OCI-LY7 (cell line): ENCODE results near the gene SEMA4D. TPM values are rescaled to one million over a fixed set of nuclear protein-coding genes. Genes with fewer than 3 reads are reported as not detected.

ENCODE experiments used
- BruUV-seq: library from RNA; stranded (reverse); fragments of 400-500 nt; replicated peaks from 2 replicates; lab custom pipeline; 2021; lab: Mats Ljungman, UMichigan
- CTCF ChIA-PET: fragments of 300-600 bp; sonication (Branson Sonifier 250); formaldehyde crosslinking; loops from one replicate; lab custom pipeline; 2022; ENCODE audit warnings: antibody characterized with exemption; ENCODE audit not compliant: unreplicated experiment; lab: Charles Lee
- POLR2A ChIA-PET: fragments of 300-600 bp; sonication (Branson Sonifier 250); formaldehyde crosslinking; loops from one replicate; lab custom pipeline; 2022; ENCODE audit warnings: antibody characterized with exemption; lab: Charles Lee
- DNase-seq: peaks from one replicate; pipeline ENCODE4 v3.0.0-alpha.2; 2015; ENCODE audit warnings: low spot score
- H2AFZ ChIP-seq: fragments of 200-600 bp; sonication (generic), shearing (Covaris generic); 2 replicates; pipeline ENCODE4 v1.6.1; 2014; ENCODE audit warnings: mild to moderate bottlenecking, antibody characterized with exemption, low read length, moderate library complexity
- H3K27ac ChIP-seq: fragments of 200-600 bp; sonication (generic); 2 replicates; pipeline ENCODE4 v1.5.1; 2014; ENCODE audit warnings: mixed run types, low read depth, mild to moderate bottlenecking, moderate library complexity, low read length, inconsistent platforms; ENCODE audit not compliant: poor library complexity, severe bottlenecking
- H3K36me3 ChIP-seq: fragments of 200-600 bp; sonication (generic); 2 replicates; pipeline ENCODE4 v1.6.1; 2014; ENCODE audit warnings: mild to moderate bottlenecking, antibody characterized with exemption, low read length, moderate library complexity, mixed read lengths; ENCODE audit not compliant: insufficient read depth
- H3K4me1 ChIP-seq: fragments of 200-600 bp; sonication (generic); 2 replicates; pipeline ENCODE4 v1.5.1; 2014; ENCODE audit warnings: mild to moderate bottlenecking, low read length; ENCODE audit not compliant: insufficient read depth, poor library complexity, severe bottlenecking
- H3K4me2 ChIP-seq: fragments of 200-600 bp; sonication (generic); 2 replicates; pipeline ENCODE4 v1.6.1; 2014; ENCODE audit warnings: mild to moderate bottlenecking, low read length
- H3K4me3 ChIP-seq: fragments of 200-600 bp; sonication (generic); 2 replicates; pipeline ENCODE4 v1.5.1; 2014; ENCODE audit warnings: mild to moderate bottlenecking, low read depth, low read length; ENCODE audit not compliant: poor library complexity, severe bottlenecking
- H3K79me2 ChIP-seq: fragments of 200-600 bp; sonication (generic); 2 replicates; pipeline ENCODE4 v1.6.1; 2016; ENCODE audit warnings: low read depth, mild to moderate bottlenecking, low read length, moderate library complexity, mixed read lengths; ENCODE audit not compliant: insufficient read depth
- H3K9me2 ChIP-seq: fragments of 200-600 bp; sonication (generic); 2 replicates; pipeline ENCODE4 v1.6.1; 2016; ENCODE audit warnings: mild to moderate bottlenecking, low read length, mixed read lengths; ENCODE audit not compliant: insufficient read depth
- H3K9me3 ChIP-seq: fragments of 200-600 bp; sonication (generic); 2 replicates; pipeline ENCODE4 v1.6.1; 2014; ENCODE audit warnings: mild to moderate bottlenecking, mixed run types, low read length, mixed read lengths
- H4K20me1 ChIP-seq: fragments of 200-600 bp; sonication (generic); 2 replicates; pipeline ENCODE4 v1.6.1; 2014; ENCODE audit warnings: mild to moderate bottlenecking, antibody characterized with exemption, low read length, moderate library complexity, mixed read lengths; ENCODE audit not compliant: insufficient read depth
- CTCF ChIP-seq: fragments of 200-600 bp; sonication (generic); conservative IDR thresholded peaks from 2 replicates; pipeline ENCODE4 v1.5.1; 2014; ENCODE audit warnings: mild to moderate bottlenecking, antibody characterized with exemption, low read length, moderate library complexity, mixed read lengths
- EZH2phosphoT487 ChIP-seq: fragments of 200-600 bp; sonication (generic); IDR thresholded peaks from 2 replicates; pipeline ENCODE4 v1.6.1; 2018; ENCODE audit warnings: low read depth, borderline replicate concordance, mild to moderate bottlenecking, mixed run types, antibody characterized with exemption, low read length, moderate library complexity, mixed read lengths
- intact Hi-C: fragments of 100-400 bp; cut with micrococcal nuclease; formaldehyde crosslinking; loops from one replicate; pipeline ENCODE4 v1.10.0; 2022; ENCODE audit not compliant: unreplicated experiment
- total RNA-seq, 2 experiments: library from RNA; depleted of rRNA in 1 of 2; stranded (reverse); fragments of >200 nt in 1 of 2; shearing (Covaris generic) in 1 of 2; gene quantifications; 2 replicates each; pipeline ENCODE4 v1.2.3, GENCODE V29; 2014 to 2022

SEMA4D gene
- total RNA-seq, 2 experiments from 2014 or later = 28.5 to 60.5 TPM

GRCh38 chr9:89408628-89409101 is 89.2 kb downstream of the SEMA4D start:
- H3K4me1 ChIP-seq = peaks cover 42% of the 10 kb centered on the region
- H4K20me1 ChIP-seq = no peaks in the 10 kb centered on the region
- H3K4me2 ChIP-seq = no peak overlapping the region
- no peak overlapping the region for H3K4me3 ChIP-seq
- ChIA-PET POLR2A (interaction anchor here (1.2 to 1.4 kb wide), 4 partner anchors 9 to 147 kb away, joined by 3 to 8 read pairs (median 4); no protein-coding TSS in a partner anchor), CTCF (interaction anchor here (0.8 to 1.1 kb wide), 4 partner anchors 10 to 33 kb away, joined by 3 to 5 read pairs (median 4); no protein-coding TSS in a partner anchor)
- H3K9me3 ChIP-seq = 0 out of 2 replicates have a peak, but pooled peaks cover 6% of the 10 kb centered on the region
- no TSS peak for BruUV-seq
- intact Hi-C loops = no loop called here
- no peaks in the 10 kb centered on the region for H3K9me2 ChIP-seq
- H3K36me3 ChIP-seq = no peaks in the 10 kb centered on the region; the same call in 1 of the 2 replicates
- no peak overlapping the region for H3K27ac ChIP-seq
- TF ChIP-seq CTCF = no peak
- TF ChIP-seq EZH2phosphoT487 = no peak
- no peak overlapping the region for H2AFZ ChIP-seq
- DNase-seq = no peak
- H3K79me2 ChIP-seq = no peaks in the 10 kb centered on the region

- DNase-seq = no peak
- H3K36me3 ChIP-seq = no peaks in the 10 kb centered on the region; the same call in 1 of the 2 replicates
- no peaks in the 10 kb centered on the region for H4K20me1 ChIP-seq
- ChIA-PET CTCF (no interaction called here), POLR2A (no interaction called here)
- no peak overlapping the region for H3K4me2 ChIP-seq
- H3K9me2 ChIP-seq = no peaks in the 10 kb centered on the region
- no peaks in the 10 kb centered on the region for H3K79me2 ChIP-seq
- peaks cover 42% of the 10 kb centered on the region for H3K4me1 ChIP-seq
- 0 out of 2 replicates have a peak, but pooled peaks cover 6% of the 10 kb centered on the region for H3K9me3 ChIP-seq
- no peak overlapping the region for H3K27ac ChIP-seq
- BruUV-seq = no TSS peak
- TF ChIP-seq EZH2phosphoT487 = no peak
- no peak overlapping the region for H2AFZ ChIP-seq
- intact Hi-C loops = no loop called here
- no peak overlapping the region for H3K4me3 ChIP-seq
These were observed 90.8 kb downstream of the SEMA4D start for GRCh38 chr9:89407070-89407469.

GRCh38 chr9:89405826-89406225 is 92.1 kb downstream of the SEMA4D start:
- no peaks in the 10 kb centered on the region for H3K79me2 ChIP-seq
- peaks cover 52% of the 10 kb centered on the region for H3K4me1 ChIP-seq
- H3K9me3 ChIP-seq = 0 out of 2 replicates have a peak, but pooled peaks cover 6% of the 10 kb centered on the region
- CTCF ChIA-PET = interaction anchor here (0.9 kb wide), 1 partner anchor 18 kb away, joined by 3 read pairs; no protein-coding TSS in a partner anchor
- H2AFZ ChIP-seq = no peak overlapping the region
- H3K27ac ChIP-seq = peak overlapping the region; percentile 44
- intact Hi-C loops = no loop called here
- peak; percentile 69 for DNase-seq
- H3K36me3 ChIP-seq = peaks cover 5% of the 10 kb centered on the region; the same call in 1 of the 2 replicates
- peak overlapping the region; percentile 45 for H3K4me3 ChIP-seq
- BruUV-seq = no TSS peak
- TF ChIP-seq CTCF = no peak
- TF ChIP-seq EZH2phosphoT487 = no peak
- POLR2A ChIA-PET = interaction anchor here (0.6 to 1.6 kb wide), 5 partner anchors 13 to 144 kb away, joined by 3 to 5 read pairs (median 4); no protein-coding TSS in a partner anchor
- peak overlapping the region; percentile 57 for H3K4me2 ChIP-seq
- H4K20me1 ChIP-seq = 0 out of 2 replicates have a peak, but pooled peaks cover 5% of the 10 kb centered on the region
- H3K9me2 ChIP-seq = no peaks in the 10 kb centered on the region
